Common myeloid progenitor, CD34-positive (primary cell): ENCODE results near the gene USP43.

Experiments used
- CTCF ChIA-PET: fragments of 350-600 bp; sonication (Branson Sonifier 250); formaldehyde crosslinking; loops from one replicate; lab custom pipeline; 2021; ENCODE audit warnings: antibody characterized with exemption; lab: Charles Lee
- POLR2A ChIA-PET: fragments of 350-600 bp; sonication (Branson Sonifier 250); formaldehyde crosslinking; loops from one replicate; lab custom pipeline; 2021; ENCODE audit warnings: antibody characterized with exemption; lab: Charles Lee
- DNase-seq, 3 donors: peaks; one replicate each; pipeline versions ENCODE4 v3.0.0 to v3.0.0-alpha.2; 2013
- H3K27ac ChIP-seq, 2 experiments: 1 replicate in 1 of 2; 2 replicates in 1 of 2; pipeline ENCODE4 v1.7.0; 2013; ENCODE audit warnings: inconsistent platforms in 2 of 2, low read length in 2 of 2, mild to moderate bottlenecking in 2 of 2, low read depth in 1 of 2, moderate library complexity in 1 of 2; ENCODE audit not compliant: severe bottlenecking in 2 of 2, insufficient read depth in 1 of 2, poor library complexity in 1 of 2
- H3K27me3 ChIP-seq, 5 experiments: replicated peaks in 2 of 5; 1 replicate in 3 of 5; 2 replicates in 2 of 5; pipeline versions ENCODE4 v1.6.1 to v1.7.0; 2013; ENCODE audit warnings: low read length in 4 of 5, mild to moderate bottlenecking in 2 of 5, moderate library complexity in 2 of 5, inconsistent platforms in 1 of 5; ENCODE audit not compliant: insufficient read depth in 5 of 5, control insufficient read depth in 4 of 5
- H3K36me3 ChIP-seq, 4 experiments: 1 replicate in 2 of 4; 2 replicates in 2 of 4; pipeline versions ENCODE4 v1.6.1 to v1.7.0; 2013; ENCODE audit warnings: low read length in 3 of 4, control low read depth in 1 of 4, mild to moderate bottlenecking in 1 of 4; ENCODE audit not compliant: control insufficient read depth in 4 of 4, insufficient read depth in 4 of 4
- H3K4me1 ChIP-seq, 4 experiments: 1 replicate in 3 of 4; 2 replicates in 1 of 4; pipeline versions ENCODE4 v1.6.1 to v1.7.1; 2013; ENCODE audit warnings: low read length in 3 of 4, mild to moderate bottlenecking in 3 of 4, control low read depth in 1 of 4, inconsistent platforms in 1 of 4, moderate library complexity in 1 of 4; ENCODE audit not compliant: control insufficient read depth in 4 of 4, insufficient read depth in 4 of 4; ENCODE audit errors: control extremely low read depth in 1 of 4
- H3K4me3 ChIP-seq, 7 experiments: 1 replicate in 4 of 7; 2 replicates in 3 of 7; pipeline versions ENCODE4 v1.5.1 to v1.7.0; 2013; ENCODE audit warnings: mild to moderate bottlenecking in 7 of 7, low read length in 6 of 7, moderate library complexity in 6 of 7, inconsistent platforms in 2 of 7, low read depth in 2 of 7, control low read depth in 1 of 7; ENCODE audit not compliant: insufficient read depth in 4 of 7, control insufficient read depth in 1 of 7; ENCODE audit errors: extremely low read depth in 1 of 7
- H3K9me3 ChIP-seq, 5 experiments: 1 replicate in 4 of 5; 2 replicates in 1 of 5; pipeline versions ENCODE4 v1.6.1 to v1.7.1; 2013; ENCODE audit warnings: low read length in 4 of 5, mild to moderate bottlenecking in 2 of 5, inconsistent platforms in 1 of 5, low read depth in 1 of 5, moderate library complexity in 1 of 5; ENCODE audit not compliant: control insufficient read depth in 4 of 5, insufficient read depth in 2 of 5; ENCODE audit errors: control extremely low read depth in 1 of 5
- WGBS: methylation state at CpG from one replicate; pipeline ENCODE4 v1.1.5; 2013; ENCODE audit not compliant: insufficient coverage; 5-methylcytosine and 5-hydroxymethylcytosine counted together

The USP43 gene

DNA sequence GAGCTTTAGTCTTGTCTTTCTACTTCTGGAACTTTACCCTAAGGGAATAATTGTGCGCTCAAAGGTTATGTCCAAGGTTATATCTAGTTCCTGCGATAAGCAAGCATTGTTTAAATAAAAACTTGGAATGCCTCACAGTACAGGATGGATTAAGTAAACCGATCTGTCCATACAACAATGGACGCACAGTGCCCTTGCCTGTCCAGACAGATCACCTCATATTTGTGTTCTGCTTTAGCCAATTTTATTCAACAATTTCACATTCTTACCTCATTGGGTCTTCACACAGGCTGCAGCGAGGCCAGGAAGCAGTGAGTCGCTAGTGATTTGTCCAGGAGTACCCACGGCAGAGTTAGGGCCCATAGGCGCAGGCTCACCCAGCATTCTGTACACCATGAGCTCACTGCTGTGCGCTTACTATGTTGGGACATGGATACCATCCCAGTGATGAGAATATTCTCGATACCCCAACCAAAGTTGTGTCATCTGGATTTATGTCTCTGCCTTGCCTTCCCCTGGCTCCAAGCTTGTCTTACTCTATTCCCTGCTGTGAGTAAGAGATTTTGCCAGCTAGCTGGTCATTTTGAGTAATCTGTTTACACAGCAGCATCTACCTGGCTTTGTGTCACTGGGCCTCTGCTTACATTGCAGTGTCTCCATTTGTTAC is 39.8 kb downstream of the USP43 start:
- Histone ChIP-seq H3K36me3 (peaks cover 0 to 6% (median 4%) of the 10 kb centered on the region in 4 experiments), H3K4me1 (no peaks in the 10 kb centered on the region), H3K27me3 (no peaks in the 10 kb centered on the region), H3K9me3 (peaks cover 0 to 4% (median 2%) of the 10 kb centered on the region in 5 experiments), H3K4me3 (no peak overlapping the region), H3K27ac (no peak overlapping the region)
- 98% methylated on average over 10 of the region's 10 CpGs for WGBS
- CTCF ChIA-PET, result interaction anchor here (0.7 kb wide), 1 partner anchor 9 kb away, joined by 4 read pairs; no protein-coding TSS in a partner anchor
- no peak for DNase-seq
- POLR2A ChIA-PET, result no interaction called here

DNA sequence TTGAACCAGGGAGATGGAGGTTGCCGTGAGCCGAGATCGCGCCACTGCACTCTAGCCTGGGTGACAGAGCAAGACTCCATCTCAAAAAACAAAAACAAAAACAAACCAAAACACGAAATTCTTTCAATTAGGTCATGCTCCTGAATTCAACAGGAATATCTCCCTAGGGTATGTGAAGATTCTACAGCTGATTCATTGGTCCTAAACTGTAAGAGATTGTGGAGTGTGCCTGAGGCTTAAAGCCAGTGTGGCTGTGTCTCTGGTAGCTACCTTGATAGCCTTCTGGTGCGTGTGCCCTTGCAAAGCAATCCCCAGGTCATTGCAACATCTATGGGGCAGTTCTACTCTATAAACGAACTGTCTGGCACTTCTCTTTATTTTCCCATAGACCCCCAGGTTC is 48.4 kb downstream of the USP43 start:
- DNase-seq, result no peak
- no peaks in the 10 kb centered on the region for H3K27me3 ChIP-seq
- WGBS, result 100% methylated on average over 2 of the region's 7 CpGs
- H3K36me3 ChIP-seq, result peaks cover 0 to 3% (median under 1%) of the 10 kb centered on the region in 4 experiments
- CTCF ChIA-PET, result no interaction called here
- peaks cover 0 to 2% (median 0%) of the 10 kb centered on the region in 5 experiments for H3K9me3 ChIP-seq
- no peak overlapping the region for H3K27ac ChIP-seq
- no peaks in the 10 kb centered on the region for H3K4me1 ChIP-seq
- H3K4me3 ChIP-seq, result no peak overlapping the region
- POLR2A ChIA-PET, result interaction anchor here (0.6 kb wide), 1 partner anchor 46 kb away, joined by 3 read pairs; no protein-coding TSS in a partner anchor

DNA sequence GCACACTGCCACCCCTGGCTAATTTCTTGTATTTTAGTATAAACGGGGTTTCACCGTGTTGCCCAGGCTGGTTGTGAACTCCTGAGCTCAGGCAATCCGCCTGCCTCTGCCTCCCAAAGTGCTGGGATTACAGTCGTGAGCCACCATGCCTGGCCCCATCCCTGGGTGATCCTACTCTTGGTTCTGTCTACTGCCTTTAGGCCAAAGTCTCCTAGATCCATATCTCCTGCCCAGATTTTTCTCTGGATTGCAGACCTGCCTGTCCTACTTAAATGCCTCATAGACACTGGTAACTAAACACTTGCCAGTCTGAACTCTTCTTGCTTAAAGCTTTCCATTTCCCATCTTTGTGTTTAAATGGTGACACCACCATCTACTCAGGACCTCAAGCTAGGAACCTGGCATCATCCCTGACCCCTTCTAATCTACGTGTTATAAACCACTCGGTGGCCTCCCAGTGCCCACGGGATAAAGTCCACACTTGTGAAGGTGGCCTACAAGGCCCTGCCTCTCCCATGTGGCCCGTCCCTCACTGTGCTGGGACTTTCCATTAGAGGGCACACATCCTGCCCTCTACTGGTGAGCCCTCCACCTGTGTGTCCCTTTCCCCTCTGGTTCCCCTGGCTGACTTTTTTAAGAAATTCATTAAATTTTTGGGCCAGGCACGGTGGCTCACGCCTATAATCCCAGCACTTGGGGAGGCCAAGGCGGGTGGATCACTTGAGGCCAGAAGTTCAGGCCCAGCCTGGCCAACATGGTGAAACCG is 51.1 kb downstream of the USP43 start:
- POLR2A ChIA-PET, result no interaction called here
- over 99% methylated on average over 12 of the region's 12 CpGs for WGBS

DNA sequence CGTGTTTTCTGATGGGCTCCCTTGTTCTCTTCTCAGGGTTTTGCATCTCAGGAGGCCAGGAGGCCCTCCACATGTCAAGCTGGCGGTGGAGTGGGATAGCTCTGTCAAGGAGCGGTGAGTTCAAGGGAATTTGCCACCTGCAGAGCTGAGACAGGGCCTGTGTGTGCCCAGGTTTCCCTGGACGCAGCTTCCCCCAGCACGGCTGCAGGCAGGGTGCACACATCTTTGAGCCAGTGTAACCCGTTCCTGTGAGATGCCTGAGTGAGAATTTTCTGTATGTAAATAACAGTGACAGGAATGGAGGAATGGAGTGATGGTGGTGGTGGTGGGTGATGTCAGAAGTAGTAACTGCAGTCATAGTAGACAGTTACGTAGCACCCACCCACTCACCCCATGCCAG is 54.8 kb downstream of the USP43 start:
- Histone ChIP-seq H3K4me1 (no peaks in the 10 kb centered on the region), H3K27me3 (no peaks in the 10 kb centered on the region), H3K27ac (no peak overlapping the region), H3K9me3 (peaks cover 0 to 2% (median 0%) of the 10 kb centered on the region in 5 experiments), H3K36me3 (peaks cover 0 to 9% (median under 1%) of the 10 kb centered on the region in 4 experiments), H3K4me3 (no peak overlapping the region)
- CTCF ChIA-PET, result no interaction called here
- 100% methylated on average over 6 of the region's 7 CpGs for WGBS
- no peak for DNase-seq
- POLR2A ChIA-PET, result no interaction called here

More for the DNA sequence above, 51.1 kb downstream of the USP43 start:
- Histone ChIP-seq H3K4me3 (no peak overlapping the region), H3K27me3 (no peaks in the 10 kb centered on the region), H3K4me1 (no peaks in the 10 kb centered on the region), H3K27ac (no peak overlapping the region), H3K9me3 (peaks cover 0 to 2% (median 0%) of the 10 kb centered on the region in 5 experiments), H3K36me3 (peaks cover 0 to 6% (median under 1%) of the 10 kb centered on the region in 4 experiments)
- DNase-seq, result no peak
- CTCF ChIA-PET, result no interaction called here

DNA sequence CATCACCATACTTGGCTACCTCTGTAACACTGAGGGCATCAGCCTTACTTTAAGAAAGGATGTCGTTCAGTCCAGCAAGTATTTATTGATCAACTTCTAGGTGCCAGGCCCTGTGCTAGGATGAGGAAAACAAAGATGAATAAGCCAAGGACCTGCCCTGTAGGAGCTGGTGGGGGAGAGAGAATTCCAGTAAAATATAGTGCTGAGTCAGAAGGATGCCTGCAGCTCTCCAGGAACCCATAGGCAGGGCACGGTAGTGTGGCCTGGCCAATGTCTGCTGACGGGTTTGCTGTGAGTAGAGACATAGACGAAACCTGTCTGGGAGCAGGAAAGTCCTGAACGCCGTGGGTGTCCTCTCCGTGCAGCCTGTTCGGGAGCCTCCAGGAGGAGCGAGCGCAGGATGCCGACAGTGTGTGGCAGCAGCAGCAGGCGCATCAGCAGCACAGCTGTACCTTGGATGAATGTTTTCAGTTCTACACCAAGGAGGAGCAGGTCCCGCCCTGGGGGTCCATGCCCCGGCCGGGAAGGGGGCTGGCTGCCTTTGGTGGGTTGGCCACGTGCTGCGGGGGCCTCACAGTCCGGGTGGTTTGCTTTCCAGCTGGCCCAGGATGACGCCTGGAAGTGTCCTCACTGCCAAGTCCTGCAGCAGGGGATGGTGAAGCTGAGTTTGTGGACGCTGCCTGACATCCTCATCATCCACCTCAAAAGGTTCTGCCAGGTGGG is 55.6 kb downstream of the USP43 start:
- Histone ChIP-seq H3K27me3 (no peaks in the 10 kb centered on the region), H3K4me1 (no peaks in the 10 kb centered on the region)
- POLR2A ChIA-PET, result no interaction called here

DNA sequence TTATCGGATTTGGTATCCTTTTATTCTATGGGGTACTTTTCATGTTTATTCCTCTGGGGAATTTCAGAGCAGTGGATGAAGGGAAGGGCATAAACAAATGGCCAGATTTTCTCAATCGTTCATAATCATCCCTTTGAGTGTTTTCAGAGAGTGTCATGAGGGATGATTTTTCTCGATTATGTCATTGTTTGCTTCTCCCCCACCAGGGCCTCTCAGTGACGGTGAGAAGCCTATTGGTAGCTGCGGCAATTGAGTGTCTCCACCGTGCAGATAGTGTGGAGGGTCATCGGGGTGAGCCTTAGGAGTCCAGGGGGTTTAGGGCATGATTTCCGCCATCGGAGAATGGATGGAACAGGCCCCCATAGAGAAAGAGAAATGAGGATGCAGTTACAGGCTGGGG is 57.2 kb downstream of the USP43 start:
- DNase-seq, result no peak
- no peaks in the 10 kb centered on the region for H3K4me1 ChIP-seq
- H3K9me3 ChIP-seq, result no peaks in the 10 kb centered on the region
- ChIA-PET POLR2A (no interaction called here), CTCF (interaction anchor here (0.6 kb wide), 1 partner anchor 94 kb away, joined by 5 read pairs; no protein-coding TSS in a partner anchor)
- no peaks in the 10 kb centered on the region for H3K27me3 ChIP-seq
- H3K36me3 ChIP-seq, result peaks cover 0 to 6% (median 0%) of the 10 kb centered on the region in 4 experiments
- H3K4me3 ChIP-seq, result no peak overlapping the region
- no peak overlapping the region for H3K27ac ChIP-seq
- 100% methylated on average over 5 of the region's 9 CpGs for WGBS

More for the DNA sequence above, 55.6 kb downstream of the USP43 start:
- Histone ChIP-seq H3K9me3 (peaks cover 0 to 2% (median 0%) of the 10 kb centered on the region in 5 experiments), H3K27ac (no peak overlapping the region), H3K4me3 (no peak overlapping the region), H3K36me3 (peaks cover 0 to 9% (median 0%) of the 10 kb centered on the region in 4 experiments)
- CTCF ChIA-PET, result no interaction called here
- 96% methylated on average over 17 of the region's 20 CpGs for WGBS
- no peak for DNase-seq
